Frontal cortex (tissue), 4 donors: ENCODE measurements around the gene CREB3. TPM values are rescaled to one million over a fixed set of nuclear protein-coding genes. Genes with fewer than 3 reads are reported as not detected.

Experiments
- DNase-seq, 2 donors: peaks; one replicate each; pipeline ENCODE4 v3.0.0; 2012; ENCODE audit warnings: low spot score in 2 of 2
- FAIRE-seq: peaks from 2 replicates; lab custom pipeline; 2012; peaks lifted over from hg19 to GRCh38; lab: Jason Lieb, UNC
- total RNA-seq: library from RNA; depleted of rRNA; stranded (reverse); fragments of >200 nt; gene quantifications from one replicate; pipeline ENCODE4 v1.2.3, GENCODE V29; 2014
- donor health status: control.
- donor health status: control.
- donor health status: control.

The CREB3 gene
- total RNA-seq, 1 donor from 2014 or later, result 30.6 TPM

GRCh38 chr9:35723426-35723825 lies 9.0 kb upstream of the CREB3 start:
- DNase-seq, result no peak
- FAIRE-seq, result no peak

GRCh38 chr9:35723908-35724307 lies 8.6 kb upstream of the CREB3 start:
- DNase-seq (no peak), FAIRE-seq (no peak)

- no peak for DNase-seq
- FAIRE-seq, result no peak
These were observed 7.1 kb upstream of the CREB3 start for GRCh38 chr9:35725362-35725761.

GRCh38 chr9:35726931-35727330 lies 5.5 kb upstream of the CREB3 start:
- DNase-seq (no peak), FAIRE-seq (no peak)

- no peak for DNase-seq
- FAIRE-seq, result no peak
These were observed 4.8 kb upstream of the CREB3 start for GRCh38 chr9:35727676-35728040.

GRCh38 chr9:35728041-35728971 lies 4.2 kb upstream of the CREB3 start:
- DNase-seq (no peak), FAIRE-seq (no peak)

GRCh38 chr9:35729101-35729500 lies 3.4 kb upstream of the CREB3 start:
- DNase-seq (no peak), FAIRE-seq (no peak)

DNA sequence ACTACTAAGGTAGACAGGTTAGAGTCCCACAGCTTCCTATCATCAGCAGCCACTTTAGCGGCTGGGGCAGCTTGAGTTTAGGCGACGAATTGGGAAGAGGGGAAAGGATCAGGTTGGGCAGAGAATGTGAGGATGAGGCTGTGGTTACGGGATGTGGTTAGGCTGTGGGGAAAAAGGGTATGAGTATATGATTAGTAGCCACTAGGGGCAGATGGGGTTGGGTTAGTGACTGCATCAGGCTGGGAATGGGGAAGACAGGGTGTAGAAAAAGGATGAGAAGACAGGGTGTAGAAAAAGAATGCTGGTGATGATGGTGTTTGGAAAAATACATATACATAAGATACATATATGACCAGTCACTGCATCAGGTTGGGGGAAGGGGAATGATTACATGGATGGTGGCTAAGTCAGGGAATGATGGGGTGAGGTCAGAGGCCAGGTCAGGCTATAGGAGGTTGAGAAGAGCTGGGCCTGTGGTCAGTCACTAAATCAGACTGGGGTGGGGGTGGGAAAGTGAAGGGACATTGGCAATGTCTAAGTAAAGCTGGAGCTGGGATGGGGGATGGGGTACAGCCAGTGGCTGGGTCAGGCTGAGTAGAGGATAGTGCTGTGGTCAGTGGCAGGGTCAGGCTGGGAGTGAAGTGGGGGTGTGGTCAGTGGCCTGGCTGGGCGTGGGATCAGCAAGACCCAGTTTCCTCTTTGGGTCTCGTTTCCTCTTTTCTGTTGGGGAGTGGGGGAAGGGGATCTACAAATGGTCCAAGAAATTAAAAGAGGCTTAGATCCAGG lies 2.6 kb upstream of the CREB3 start:
- FAIRE-seq (no peak), DNase-seq (no peak)

- no peak for FAIRE-seq
- no peak for DNase-seq
These were observed 2.0 kb upstream of the CREB3 start for GRCh38 chr9:35730486-35730854.

DNA sequence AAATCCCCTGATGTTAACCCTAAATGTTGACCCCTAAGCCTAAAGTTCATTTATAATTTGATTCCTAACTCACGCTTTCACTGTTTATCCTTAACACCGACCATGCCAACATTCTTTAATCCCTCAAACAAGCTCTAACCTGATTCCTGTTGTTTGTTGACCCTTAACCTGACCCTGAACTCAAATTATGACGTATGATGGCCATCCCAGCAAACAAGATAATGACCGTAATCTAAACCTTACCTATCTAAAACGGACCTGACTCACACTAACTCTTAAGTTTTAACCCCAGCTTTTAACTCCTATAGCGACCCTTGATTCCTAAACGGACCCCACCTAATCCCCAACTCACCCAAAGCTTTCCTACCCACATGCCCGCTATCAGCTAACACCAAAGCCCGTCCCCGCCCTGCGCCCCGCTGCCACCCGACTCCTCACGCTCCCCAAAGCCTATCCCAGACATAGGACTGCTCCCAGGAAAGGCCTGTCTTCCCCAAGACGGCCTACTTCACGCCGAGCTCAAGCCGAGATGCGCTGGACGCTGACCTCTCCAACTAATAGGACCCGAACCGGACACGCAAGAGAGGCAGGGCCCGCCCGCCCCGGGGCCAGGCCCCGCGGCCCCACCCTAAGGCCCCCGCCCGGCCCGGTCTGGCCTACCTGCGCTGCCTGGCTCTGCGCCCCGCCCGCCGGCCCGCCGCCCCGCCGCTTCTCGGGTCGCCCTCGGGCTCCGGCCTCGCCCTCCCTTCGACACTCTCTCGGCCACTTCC lies 866 bp upstream of the CREB3 start:
- DNase-seq (peak in 1 of 2 donors; percentile 33), FAIRE-seq (no peak)

GRCh38 chr9:35732800-35733541 lies 505 bp downstream of the CREB3 start:
- DNase-seq (peak in 1 of 2 donors; percentile 25), FAIRE-seq (no peak)

- FAIRE-seq (no peak), DNase-seq (no peak)
These were observed 1.6 kb downstream of the CREB3 start for GRCh38 chr9:35734096-35734495.

DNA sequence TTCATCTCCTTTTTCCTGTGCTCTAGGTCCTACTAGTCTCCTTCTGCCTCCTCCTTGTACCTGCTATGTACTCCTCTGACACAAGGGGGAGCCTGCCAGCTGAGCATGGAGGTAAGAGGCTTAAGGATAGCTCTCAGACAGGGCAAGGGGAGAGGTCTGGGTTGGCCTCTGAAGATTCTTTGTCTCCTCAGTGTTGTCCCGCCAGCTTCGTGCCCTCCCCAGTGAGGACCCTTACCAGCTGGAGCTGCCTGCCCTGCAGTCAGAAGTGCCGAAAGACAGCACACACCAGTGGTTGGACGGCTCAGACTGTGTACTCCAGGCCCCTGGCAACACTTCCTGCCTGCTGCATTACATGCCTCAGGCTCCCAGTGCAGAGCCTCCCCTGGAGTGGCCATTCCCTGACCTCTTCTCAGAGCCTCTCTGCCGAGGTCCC lies 3.8 kb downstream of the CREB3 start:
- DNase-seq, result peak in 1 of 2 donors; percentile 57

DNA sequence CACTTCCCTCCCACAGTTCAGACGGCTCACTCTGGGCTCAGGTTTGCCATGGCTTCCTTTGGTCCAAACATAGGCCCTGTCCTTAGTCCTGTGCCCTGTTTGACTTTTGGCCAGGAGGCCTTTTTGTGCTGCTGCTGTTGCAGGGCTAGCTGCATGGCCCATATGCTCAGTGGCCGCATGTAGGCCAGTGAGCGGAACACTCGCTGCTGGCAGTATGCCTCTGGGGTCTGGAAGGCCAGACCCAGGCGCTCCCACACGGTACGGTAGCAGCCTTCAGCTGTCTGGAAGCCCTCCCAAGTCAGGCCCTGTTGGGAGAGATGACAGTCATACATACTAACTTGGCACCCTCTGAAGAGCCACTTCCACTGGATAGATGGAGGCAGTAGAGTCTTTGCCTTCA lies 4.7 kb downstream of the CREB3 start:
- no peak for DNase-seq
- no peak for FAIRE-seq

More for the DNA sequence above, 3.8 kb downstream of the CREB3 start:
- no peak for FAIRE-seq

DNA sequence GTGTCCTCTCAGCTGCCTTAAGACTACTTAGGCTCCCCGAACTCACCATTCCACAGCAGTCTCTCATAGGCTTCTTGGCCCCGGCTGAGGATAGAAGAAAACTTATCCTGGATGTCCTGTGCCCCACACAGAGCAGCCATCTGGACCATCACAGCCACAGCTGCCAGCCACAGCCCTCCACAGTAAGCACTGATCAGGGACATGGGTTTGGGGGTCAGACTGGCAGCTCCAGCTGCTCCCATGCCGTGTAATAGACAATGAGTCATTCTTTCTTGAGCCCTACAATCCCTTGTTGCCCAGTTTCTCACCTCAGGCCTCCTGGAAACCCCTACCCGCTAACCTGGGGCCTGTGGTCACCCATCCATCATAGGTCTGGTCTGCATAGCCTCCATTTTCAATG lies 5.7 kb downstream of the CREB3 start:
- DNase-seq (no peak), FAIRE-seq (no peak)

DNA sequence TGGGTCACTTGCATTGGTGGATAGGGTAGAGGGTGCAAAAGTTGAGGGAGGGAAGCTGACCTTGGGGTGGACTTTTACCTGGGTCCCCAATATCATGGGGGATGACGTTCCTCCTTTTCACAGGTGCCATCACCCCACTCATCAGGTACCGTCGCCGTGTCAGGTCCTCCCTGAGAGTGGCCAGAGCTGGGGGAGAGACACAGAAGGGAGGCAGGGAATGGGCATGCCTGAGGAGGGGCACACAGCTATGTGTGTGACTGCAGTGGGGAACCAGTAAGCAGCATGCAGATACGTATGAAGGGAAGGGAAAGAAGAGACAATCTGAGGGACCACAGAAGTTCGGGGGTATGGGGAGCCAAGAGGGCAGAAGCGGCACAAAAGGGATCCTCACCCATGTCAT lies 6.5 kb downstream of the CREB3 start:
- FAIRE-seq (no peak), DNase-seq (no peak)

GRCh38 chr9:35740243-35740642 lies 7.8 kb downstream of the CREB3 start:
- FAIRE-seq (no peak), DNase-seq (no peak)

GRCh38 chr9:35741740-35742139 lies 9.3 kb downstream of the CREB3 start:
- DNase-seq, result no peak

DNA sequence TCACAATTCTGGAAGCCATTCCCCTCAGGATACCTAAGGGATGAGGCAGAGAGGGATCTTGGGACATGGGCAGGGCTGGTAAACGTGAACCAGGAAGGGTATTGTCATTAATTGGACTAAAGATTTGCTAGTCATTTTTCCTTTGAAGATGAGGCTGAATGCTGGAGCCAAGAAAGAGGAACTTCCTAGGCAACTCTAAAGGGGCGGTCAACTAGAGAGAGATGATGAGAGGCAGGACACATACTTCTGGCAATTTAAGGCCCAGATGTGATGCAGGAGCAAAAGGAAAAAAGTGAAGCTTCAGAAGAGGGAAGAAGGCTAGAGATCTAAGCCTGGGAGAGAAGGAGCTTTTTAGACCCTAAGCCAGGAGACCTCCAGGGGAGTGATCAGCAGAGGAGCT lies 11.0 kb downstream of the CREB3 start:
- DNase-seq, result no peak
- no peak for FAIRE-seq

More at GRCh38 chr9:35741740-35742139, 9.3 kb downstream of the CREB3 start:
- no peak for FAIRE-seq
